C4-2B (cell line): ENCODE results near the gene CSMD2.

Experiments
- H3K27ac ChIP-seq: fragments of 450-650 bp; 2 replicates; pipeline ENCODE4 v1.5.1; 2017
- CTCF ChIP-seq: fragments of 450-650 bp; conservative IDR thresholded peaks from 2 replicates; pipeline ENCODE4 v1.5.1; 2017; ENCODE audit warnings: mild to moderate bottlenecking
- ZFX ChIP-seq: fragments of 450-650 bp; IDR thresholded peaks from 2 replicates; pipeline ENCODE4 v1.6.1; 2017

The CSMD2 gene

GRCh38 chr1:33618636-33619035 lies 546.4 kb downstream of the CSMD2 start:
- no peak overlapping the region for H3K27ac ChIP-seq
- TF ChIP-seq CTCF (no peak), ZFX (no peak)

- no peak for TF ChIP-seq ZFX
- no peak for TF ChIP-seq CTCF
- no peak overlapping the region for H3K27ac ChIP-seq
Measured at GRCh38 chr1:33617451-33617850, 547.6 kb downstream of the CSMD2 start.

- no peak overlapping the region for H3K27ac ChIP-seq
Measured at GRCh38 chr1:33616780-33617179, 548.2 kb downstream of the CSMD2 start.

GRCh38 chr1:33615546-33615945 lies 549.5 kb downstream of the CSMD2 start:
- TF ChIP-seq CTCF (no peak), ZFX (no peak)
- H3K27ac ChIP-seq = no peak overlapping the region

More at GRCh38 chr1:33616780-33617179, 548.2 kb downstream of the CSMD2 start:
- no peak for TF ChIP-seq ZFX
- no peak for TF ChIP-seq CTCF

GRCh38 chr1:33610864-33611455 lies 554.1 kb downstream of the CSMD2 start:
- H3K27ac ChIP-seq = no peak overlapping the region
- TF ChIP-seq CTCF = no peak
- no peak for TF ChIP-seq ZFX

- no peak for TF ChIP-seq CTCF
- TF ChIP-seq ZFX = no peak
- no peak overlapping the region for H3K27ac ChIP-seq
Measured at GRCh38 chr1:33610391-33610790, 554.6 kb downstream of the CSMD2 start.

- TF ChIP-seq ZFX = no peak
- no peak overlapping the region for H3K27ac ChIP-seq
Measured at GRCh38 chr1:33609739-33610138, 555.3 kb downstream of the CSMD2 start.

GRCh38 chr1:33608825-33609400 lies 556.1 kb downstream of the CSMD2 start:
- H3K27ac ChIP-seq = no peak overlapping the region
- TF ChIP-seq ZFX (no peak), CTCF (no peak)
